ENCODE measurements around the gene NAPA.
A peak's percentile ranks its signal among the peaks of the same experiment; 100 is the strongest.

NAPA gene

GRCh38 chr19:47509973-47510372 is 4.9 kb downstream of the NAPA start:
- Histone ChIP-seq H3K27me3 (ENCODE audit: control insufficient read depth in 3 of 3, insufficient read depth in 3 of 3, low read depth in 1 of 3, low read length in 3 of 3) (no peaks in the 10 kb centered on the region), H2AK5ac (ENCODE audit: low read depth, low read length) (no peak overlapping the region), H2AFZ (ENCODE audit: low read length) (no peak overlapping the region), H3K9me3 (replicated peaks in 1 of 2; ENCODE audit: control insufficient read depth in 2 of 2, insufficient read depth in 1 of 2, low read depth in 1 of 2, low read length in 2 of 2) (no peaks in the 10 kb centered on the region), H3K4me2 (ENCODE audit: insufficient read depth, low read length, poor library complexity, severe bottlenecking) (no peak overlapping the region), H3K4me1 (ENCODE audit: control insufficient read depth in 2 of 2, insufficient read depth in 1 of 2, low read depth in 1 of 2, low read length in 2 of 2) (peaks cover 5 to 18% of the 10 kb centered on the region in 2 donors), H3K36me3 (replicated peaks in 1 of 2; ENCODE audit: control insufficient read depth in 2 of 2, insufficient read depth in 2 of 2, low read length in 2 of 2) (peaks cover 0 to 3% of the 10 kb centered on the region in 2 donors), H2BK12ac (ENCODE audit: low read length) (no peak overlapping the region), H2BK15ac (ENCODE audit: low read length) (no peak overlapping the region), H3K9ac (ENCODE audit: low read depth, low read length, poor library complexity) (no peak overlapping the region), H2BK5ac (ENCODE audit: low read length) (no peak overlapping the region), H3K4me3 (ENCODE audit: low read length in 2 of 2) (no peak overlapping the region), H3K4ac (ENCODE audit: low read length) (no peak overlapping the region), H3K27ac (replicated peaks; ENCODE audit: low read length) (no peak overlapping the region), H3K79me1 (ENCODE audit: low read depth, low read length) (peaks cover 30% of the 10 kb centered on the region), H4K91ac (ENCODE audit: low read depth, low read length, poor library complexity) (no peak overlapping the region), H3K18ac (ENCODE audit: low read length) (no peak overlapping the region), H3K14ac (ENCODE audit: low read length) (no peak overlapping the region), H3K23ac (ENCODE audit: low read depth, low read length, poor library complexity) (no peak overlapping the region), H4K8ac (ENCODE audit: low read depth, low read length) (no peak overlapping the region), H2BK120ac (ENCODE audit: low read depth, low read length) (no peak overlapping the region)
- no CpG with 5 or more reads among the region's 8 CpGs for WGBS, 2 donors (ENCODE audit: extremely low coverage in 2 of 2, insufficient read length in 2 of 2, insufficient replicate concordance in 1 of 2)
- DNase-seq (ENCODE audit: low spot score), result no peak

- Histone ChIP-seq H3K27ac (replicated peaks; ENCODE audit: low read length) (no peak overlapping the region), H2AK5ac (ENCODE audit: low read depth, low read length) (no peak overlapping the region), H3K14ac (ENCODE audit: low read length) (no peak overlapping the region), H3K79me1 (ENCODE audit: low read depth, low read length) (peaks cover 26% of the 10 kb centered on the region), H3K27me3 (ENCODE audit: control insufficient read depth in 3 of 3, insufficient read depth in 3 of 3, low read depth in 1 of 3, low read length in 3 of 3) (no peaks in the 10 kb centered on the region), H3K36me3 (replicated peaks in 1 of 2; ENCODE audit: control insufficient read depth in 2 of 2, insufficient read depth in 2 of 2, low read length in 2 of 2) (peaks cover 0 to 4% of the 10 kb centered on the region in 2 donors), H2BK5ac (ENCODE audit: low read length) (no peak overlapping the region), H3K18ac (ENCODE audit: low read length) (no peak overlapping the region), H3K9ac (ENCODE audit: low read depth, low read length, poor library complexity) (no peak overlapping the region), H2BK12ac (ENCODE audit: low read length) (no peak overlapping the region), H4K91ac (ENCODE audit: low read depth, low read length, poor library complexity) (no peak overlapping the region), H3K4me2 (ENCODE audit: insufficient read depth, low read length, poor library complexity, severe bottlenecking) (no peak overlapping the region), H2AFZ (ENCODE audit: low read length) (no peak overlapping the region), H3K4me1 (ENCODE audit: control insufficient read depth in 2 of 2, insufficient read depth in 1 of 2, low read depth in 1 of 2, low read length in 2 of 2) (peaks cover 4 to 18% of the 10 kb centered on the region in 2 donors), H3K4ac (ENCODE audit: low read length) (no peak overlapping the region), H3K4me3 (ENCODE audit: low read length in 2 of 2) (no peak overlapping the region), H3K9me3 (replicated peaks in 1 of 2; ENCODE audit: control insufficient read depth in 2 of 2, insufficient read depth in 1 of 2, low read depth in 1 of 2, low read length in 2 of 2) (no peaks in the 10 kb centered on the region), H2BK15ac (ENCODE audit: low read length) (no peak overlapping the region), H2BK120ac (ENCODE audit: low read depth, low read length) (no peak overlapping the region), H3K23ac (ENCODE audit: low read depth, low read length, poor library complexity) (no peak overlapping the region), H4K8ac (ENCODE audit: low read depth, low read length) (no peak overlapping the region)
- WGBS, 2 donors (ENCODE audit: extremely low coverage in 2 of 2, insufficient read length in 2 of 2, insufficient replicate concordance in 1 of 2), result no CpG with 5 or more reads among the region's 20 CpGs
- DNase-seq (ENCODE audit: low spot score), result no peak
These were observed 5.6 kb downstream of the NAPA start for GRCh38 chr19:47509170-47509847.

GRCh38 chr19:47508721-47509120 is 6.1 kb downstream of the NAPA start:
- H2AFZ ChIP-seq (ENCODE audit: low read length), result no peak overlapping the region
- H3K9me3 ChIP-seq (replicated peaks in 1 of 2; ENCODE audit: control insufficient read depth in 2 of 2, insufficient read depth in 1 of 2, low read depth in 1 of 2, low read length in 2 of 2), result no peaks in the 10 kb centered on the region
- no peak overlapping the region for H3K23ac ChIP-seq (ENCODE audit: low read depth, low read length, poor library complexity)
- H2BK5ac ChIP-seq (ENCODE audit: low read length), result no peak overlapping the region
- H4K91ac ChIP-seq (ENCODE audit: low read depth, low read length, poor library complexity), result no peak overlapping the region
- H3K4ac ChIP-seq (ENCODE audit: low read length), result no peak overlapping the region
- no peak overlapping the region for H2AK5ac ChIP-seq (ENCODE audit: low read depth, low read length)
- no peak overlapping the region for H2BK12ac ChIP-seq (ENCODE audit: low read length)
- no peak overlapping the region for H3K27ac ChIP-seq (replicated peaks; ENCODE audit: low read length)
- no peaks in the 10 kb centered on the region for H3K27me3 ChIP-seq (ENCODE audit: control insufficient read depth in 3 of 3, insufficient read depth in 3 of 3, low read depth in 1 of 3, low read length in 3 of 3)
- no peak overlapping the region for H3K14ac ChIP-seq (ENCODE audit: low read length)
- no peak overlapping the region for H3K4me2 ChIP-seq (ENCODE audit: insufficient read depth, low read length, poor library complexity, severe bottlenecking)
- H3K4me1 ChIP-seq (ENCODE audit: control insufficient read depth in 2 of 2, insufficient read depth in 1 of 2, low read depth in 1 of 2, low read length in 2 of 2), result peaks cover 0 to 15% of the 10 kb centered on the region in 2 donors
- H2BK15ac ChIP-seq (ENCODE audit: low read length), result no peak overlapping the region
- H3K9ac ChIP-seq (ENCODE audit: low read depth, low read length, poor library complexity), result no peak overlapping the region
- H3K4me3 ChIP-seq (ENCODE audit: low read length in 2 of 2), result no peak overlapping the region
- WGBS, 2 donors (ENCODE audit: extremely low coverage in 2 of 2, insufficient read length in 2 of 2, insufficient replicate concordance in 1 of 2), result no CpG with 5 or more reads among the region's 5 CpGs
- peaks cover 0 to 10% of the 10 kb centered on the region in 2 donors for H3K36me3 ChIP-seq (replicated peaks in 1 of 2; ENCODE audit: control insufficient read depth in 2 of 2, insufficient read depth in 2 of 2, low read length in 2 of 2)
- H3K18ac ChIP-seq (ENCODE audit: low read length), result no peak overlapping the region
- no peak overlapping the region for H2BK120ac ChIP-seq (ENCODE audit: low read depth, low read length)
- H3K79me1 ChIP-seq (ENCODE audit: low read depth, low read length), result peaks cover 23% of the 10 kb centered on the region
- no peak for DNase-seq (ENCODE audit: low spot score)
- no peak overlapping the region for H4K8ac ChIP-seq (ENCODE audit: low read depth, low read length)

GRCh38 chr19:47507924-47508553 is 6.8 kb downstream of the NAPA start:
- no peak overlapping the region for H3K4me3 ChIP-seq (ENCODE audit: low read length in 2 of 2)
- H3K4me1 ChIP-seq (ENCODE audit: control insufficient read depth in 2 of 2, insufficient read depth in 1 of 2, low read depth in 1 of 2, low read length in 2 of 2), result peaks cover 0 to 13% of the 10 kb centered on the region in 2 donors
- no peak overlapping the region for H2BK12ac ChIP-seq (ENCODE audit: low read length)
- H2AFZ ChIP-seq (ENCODE audit: low read length), result no peak overlapping the region
- no CpG with 5 or more reads among the region's 11 CpGs for WGBS, 2 donors (ENCODE audit: extremely low coverage in 2 of 2, insufficient read length in 2 of 2, insufficient replicate concordance in 1 of 2)
- no peak overlapping the region for H4K91ac ChIP-seq (ENCODE audit: low read depth, low read length, poor library complexity)
- H2BK5ac ChIP-seq (ENCODE audit: low read length), result no peak overlapping the region
- no peak overlapping the region for H3K9ac ChIP-seq (ENCODE audit: low read depth, low read length, poor library complexity)
- H3K79me1 ChIP-seq (ENCODE audit: low read depth, low read length), result peaks cover 22% of the 10 kb centered on the region
- H3K36me3 ChIP-seq (replicated peaks in 1 of 2; ENCODE audit: control insufficient read depth in 2 of 2, insufficient read depth in 2 of 2, low read length in 2 of 2), result peaks cover 3 to 17% of the 10 kb centered on the region in 2 donors
- no peak overlapping the region for H3K23ac ChIP-seq (ENCODE audit: low read depth, low read length, poor library complexity)
- peak overlapping the region; percentile 20 for H2BK15ac ChIP-seq (ENCODE audit: low read length)
- no peaks in the 10 kb centered on the region for H3K9me3 ChIP-seq (replicated peaks in 1 of 2; ENCODE audit: control insufficient read depth in 2 of 2, insufficient read depth in 1 of 2, low read depth in 1 of 2, low read length in 2 of 2)
- no peak overlapping the region for H4K8ac ChIP-seq (ENCODE audit: low read depth, low read length)
- H3K18ac ChIP-seq (ENCODE audit: low read length), result no peak overlapping the region
- no peak overlapping the region for H2AK5ac ChIP-seq (ENCODE audit: low read depth, low read length)
- no peak overlapping the region for H3K4me2 ChIP-seq (ENCODE audit: insufficient read depth, low read length, poor library complexity, severe bottlenecking)
- DNase-seq (ENCODE audit: low spot score), result no peak
- H3K14ac ChIP-seq (ENCODE audit: low read length), result no peak overlapping the region
- H2BK120ac ChIP-seq (ENCODE audit: low read depth, low read length), result no peak overlapping the region
- H3K4ac ChIP-seq (ENCODE audit: low read length), result no peak overlapping the region
- H3K27ac ChIP-seq (replicated peaks; ENCODE audit: low read length), result no peak overlapping the region
- H3K27me3 ChIP-seq (ENCODE audit: control insufficient read depth in 3 of 3, insufficient read depth in 3 of 3, low read depth in 1 of 3, low read length in 3 of 3), result no peaks in the 10 kb centered on the region
